ENCODE measurements around the gene TRMT1L.

The TRMT1L gene

DNA sequence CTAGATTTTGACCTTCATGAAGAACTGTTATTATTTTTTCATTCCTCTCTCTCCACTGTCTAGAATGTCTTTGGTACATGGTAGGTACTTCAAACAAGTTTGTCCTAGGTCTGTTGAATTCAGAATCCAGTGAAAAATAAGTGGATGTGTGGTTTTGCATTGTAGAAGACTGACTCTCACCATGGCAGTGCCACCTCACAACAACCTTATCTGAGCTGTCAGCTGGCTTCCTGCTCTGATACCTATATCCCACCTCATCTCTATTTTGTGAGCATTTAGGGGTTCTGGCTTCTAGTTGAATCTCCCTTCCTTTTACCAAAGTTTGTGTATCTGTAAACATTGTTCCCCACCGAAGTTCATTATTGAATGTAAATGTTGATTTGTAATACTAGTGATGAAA, 9.4 kb upstream of the TRMT1L start:
- TF ChIP-seq, protein P1, sequence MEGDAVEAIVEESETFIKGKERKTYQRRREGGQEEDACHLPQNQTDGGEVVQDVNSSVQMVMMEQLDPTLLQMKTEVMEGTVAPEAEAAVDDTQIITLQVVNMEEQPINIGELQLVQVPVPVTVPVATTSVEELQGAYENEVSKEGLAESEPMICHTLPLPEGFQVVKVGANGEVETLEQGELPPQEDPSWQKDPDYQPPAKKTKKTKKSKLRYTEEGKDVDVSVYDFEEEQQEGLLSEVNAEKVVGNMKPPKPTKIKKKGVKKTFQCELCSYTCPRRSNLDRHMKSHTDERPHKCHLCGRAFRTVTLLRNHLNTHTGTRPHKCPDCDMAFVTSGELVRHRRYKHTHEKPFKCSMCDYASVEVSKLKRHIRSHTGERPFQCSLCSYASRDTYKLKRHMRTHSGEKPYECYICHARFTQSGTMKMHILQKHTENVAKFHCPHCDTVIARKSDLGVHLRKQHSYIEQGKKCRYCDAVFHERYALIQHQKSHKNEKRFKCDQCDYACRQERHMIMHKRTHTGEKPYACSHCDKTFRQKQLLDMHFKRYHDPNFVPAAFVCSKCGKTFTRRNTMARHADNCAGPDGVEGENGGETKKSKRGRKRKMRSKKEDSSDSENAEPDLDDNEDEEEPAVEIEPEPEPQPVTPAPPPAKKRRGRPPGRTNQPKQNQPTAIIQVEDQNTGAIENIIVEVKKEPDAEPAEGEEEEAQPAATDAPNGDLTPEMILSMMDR (IDR thresholded peaks at IDR 0.05) = no peak
- no peaks in the 10 kb centered on the region for H3K9me3 Mint-ChIP-seq
- no peak overlapping the region for H3K4me3 Mint-ChIP-seq
- H3K27ac Mint-ChIP-seq = peak overlapping the region; percentile 27
- H3K27me3 Mint-ChIP-seq (ENCODE audit: low read depth, poor library complexity) = peaks cover 3% of the 10 kb centered on the region
- H3K36me3 Mint-ChIP-seq (ENCODE audit: low read depth) = peaks cover 6% of the 10 kb centered on the region
- H3K4me1 Mint-ChIP-seq = no peaks in the 10 kb centered on the region
- DNase-seq = no peak

DNA sequence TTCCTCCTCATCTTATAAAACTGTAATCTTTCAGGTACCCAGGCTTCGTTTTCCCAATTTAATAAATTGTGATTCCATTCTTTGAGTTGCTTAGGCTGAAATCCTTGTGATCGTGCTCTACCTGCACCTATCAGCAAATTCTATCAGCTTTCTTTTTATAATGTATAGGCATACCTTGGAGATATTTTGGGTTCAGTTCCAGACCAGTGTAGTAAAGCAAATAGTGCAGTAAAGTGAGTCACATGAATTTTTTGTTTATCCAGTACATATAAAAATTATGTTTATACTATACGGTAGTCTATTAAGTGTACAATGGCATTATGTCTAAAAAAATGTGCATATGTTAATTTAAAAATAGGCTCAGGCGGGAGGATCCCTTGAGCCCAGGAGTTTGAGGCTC, 5.7 kb upstream of the TRMT1L start:
- H3K4me1 Mint-ChIP-seq = peaks cover 17% of the 10 kb centered on the region

DNA sequence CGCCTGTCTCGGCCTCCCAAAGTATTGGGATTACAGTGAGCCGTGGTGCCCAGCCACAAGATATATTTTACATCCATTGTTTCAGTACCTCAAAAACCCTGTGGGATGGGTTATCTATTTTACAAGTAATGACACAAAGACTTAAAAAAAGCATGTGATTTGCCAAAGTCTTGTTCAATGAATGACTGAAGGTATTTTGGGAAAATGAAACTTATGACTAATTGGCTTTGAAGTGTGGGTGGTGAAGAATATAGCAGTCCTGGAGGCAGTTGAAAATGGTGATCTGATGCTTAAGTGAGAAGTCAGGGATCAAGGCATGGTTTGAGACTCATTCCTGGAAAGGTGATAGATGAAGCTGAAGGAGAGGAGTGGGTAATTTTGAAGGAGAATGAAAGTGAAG, 3.2 kb upstream of the TRMT1L start:
- Mint-ChIP-seq H3K27ac (no peak overlapping the region), H3K4me1 (peaks cover 31% of the 10 kb centered on the region)

More for the DNA sequence above, 5.7 kb upstream of the TRMT1L start:
- H3K27ac Mint-ChIP-seq = no peak overlapping the region
- TF ChIP-seq, protein P1 (IDR thresholded peaks at IDR 0.05) = no peak
- H3K27me3 Mint-ChIP-seq (ENCODE audit: low read depth, poor library complexity) = peaks cover 7% of the 10 kb centered on the region
- H3K36me3 Mint-ChIP-seq (ENCODE audit: low read depth) = peaks cover 6% of the 10 kb centered on the region
- no peak for DNase-seq
- no peaks in the 10 kb centered on the region for H3K9me3 Mint-ChIP-seq
- no peak overlapping the region for H3K4me3 Mint-ChIP-seq

DNA sequence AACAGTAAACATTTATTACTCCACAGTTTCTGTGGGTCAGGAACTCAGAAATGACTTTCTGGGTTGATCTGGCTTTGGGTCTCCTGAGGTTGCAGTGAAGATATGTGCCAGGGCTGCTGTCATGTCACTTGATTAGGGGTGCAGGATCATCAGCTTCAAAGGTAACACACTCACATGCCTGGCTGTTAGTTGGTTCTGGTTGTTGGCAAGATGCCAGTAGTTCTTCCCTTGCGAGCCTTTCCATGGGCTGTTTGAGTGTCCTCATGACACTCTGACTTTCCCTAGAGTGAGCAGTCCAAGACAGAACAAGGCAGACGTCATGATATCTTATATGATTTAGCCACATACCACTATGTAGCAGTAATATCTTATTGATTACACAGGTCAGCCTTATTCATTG, 2.0 kb upstream of the TRMT1L start:
- H3K9me3 Mint-ChIP-seq = no peaks in the 10 kb centered on the region
- DNase-seq = no peak
- peaks cover 8% of the 10 kb centered on the region for H3K27me3 Mint-ChIP-seq (ENCODE audit: low read depth, poor library complexity)
- H3K36me3 Mint-ChIP-seq (ENCODE audit: low read depth) = peaks cover 3% of the 10 kb centered on the region
- TF ChIP-seq, protein P1 (IDR thresholded peaks at IDR 0.05) = no peak
- H3K4me3 Mint-ChIP-seq = peak overlapping the region; percentile 96
- H3K27ac Mint-ChIP-seq = no peak overlapping the region
- peaks cover 32% of the 10 kb centered on the region for H3K4me1 Mint-ChIP-seq

More for the DNA sequence above, 3.2 kb upstream of the TRMT1L start:
- no peak for DNase-seq
- H3K36me3 Mint-ChIP-seq (ENCODE audit: low read depth) = peaks cover 6% of the 10 kb centered on the region
- no peaks in the 10 kb centered on the region for H3K9me3 Mint-ChIP-seq
- TF ChIP-seq, protein P1 (IDR thresholded peaks at IDR 0.05) = no peak
- H3K4me3 Mint-ChIP-seq = no peak overlapping the region
- H3K27me3 Mint-ChIP-seq (ENCODE audit: low read depth, poor library complexity) = peaks cover 8% of the 10 kb centered on the region

DNA sequence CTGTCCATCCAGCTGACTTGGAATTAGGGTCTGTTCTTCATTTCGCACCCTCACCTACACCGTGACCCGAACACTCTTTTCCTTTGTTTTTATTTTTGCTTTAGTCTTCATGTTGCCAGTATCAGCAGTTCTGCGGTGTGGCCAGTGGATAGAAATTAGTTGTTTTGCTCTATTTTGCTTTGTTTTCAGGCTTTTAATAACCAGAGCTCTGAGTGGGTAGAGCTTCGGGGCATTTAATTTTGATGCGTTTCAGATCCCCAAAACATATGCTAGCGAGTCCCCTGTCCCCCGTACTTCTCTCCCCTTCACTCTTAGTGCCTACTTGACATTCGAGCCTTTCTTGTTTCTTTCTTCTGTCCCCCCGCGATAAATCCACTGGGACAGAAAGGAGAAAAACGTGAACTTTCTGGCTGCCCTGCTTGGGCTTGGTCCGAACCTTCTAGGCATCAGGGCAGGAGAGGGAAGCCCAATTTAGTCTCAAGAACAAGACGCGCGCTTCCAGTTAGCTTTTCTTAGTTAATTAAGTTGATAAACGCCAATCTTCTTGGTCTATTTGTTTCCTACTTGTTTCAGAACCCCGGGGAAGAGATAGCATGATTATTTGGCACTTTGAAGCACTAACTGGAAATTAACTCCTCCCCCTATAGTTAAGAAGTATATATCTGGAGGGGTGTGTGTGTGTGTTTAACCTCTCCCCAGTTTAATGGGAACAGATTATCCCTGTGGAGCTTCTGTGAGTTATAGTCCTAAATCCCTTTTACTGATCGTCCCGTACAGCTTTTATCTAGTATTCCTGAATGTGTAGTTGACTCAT, 1.1 kb upstream of the TRMT1L start:
- H3K36me3 Mint-ChIP-seq (ENCODE audit: low read depth) = no peaks in the 10 kb centered on the region
- no peak for DNase-seq
- no peaks in the 10 kb centered on the region for H3K9me3 Mint-ChIP-seq
- H3K4me1 Mint-ChIP-seq = peaks cover 40% of the 10 kb centered on the region
- peak overlapping the region; percentile 96 for H3K4me3 Mint-ChIP-seq
- TF ChIP-seq, protein P1 (IDR thresholded peaks at IDR 0.05) = no peak
- no peak overlapping the region for H3K27ac Mint-ChIP-seq
- H3K27me3 Mint-ChIP-seq (ENCODE audit: low read depth, poor library complexity) = peaks cover 8% of the 10 kb centered on the region

All from nephron progenitor cell (in vitro differentiated cells).